ENCODE results near the gene MROH8.

DNA sequence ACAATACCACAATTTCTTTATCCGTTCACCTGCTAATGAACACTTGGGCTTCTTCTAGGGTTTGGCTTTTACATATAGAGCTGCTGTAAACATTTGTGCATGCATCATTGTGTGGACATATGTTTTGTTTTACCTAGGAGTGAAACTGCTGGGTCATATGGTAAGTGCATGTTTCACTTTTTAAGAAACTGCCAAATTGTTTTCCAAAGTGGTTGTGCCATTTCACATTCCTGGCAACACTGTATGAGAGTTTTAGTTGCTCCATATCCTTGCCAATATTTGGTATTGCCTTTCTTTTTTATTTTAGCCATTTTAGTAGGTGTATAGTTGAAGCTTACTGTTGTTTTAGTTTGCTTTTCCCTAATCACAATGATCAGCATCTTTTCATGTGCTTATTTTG lies 14.3 kb downstream of the MROH8 start:
- TF ChIP-seq, protein P1, sequence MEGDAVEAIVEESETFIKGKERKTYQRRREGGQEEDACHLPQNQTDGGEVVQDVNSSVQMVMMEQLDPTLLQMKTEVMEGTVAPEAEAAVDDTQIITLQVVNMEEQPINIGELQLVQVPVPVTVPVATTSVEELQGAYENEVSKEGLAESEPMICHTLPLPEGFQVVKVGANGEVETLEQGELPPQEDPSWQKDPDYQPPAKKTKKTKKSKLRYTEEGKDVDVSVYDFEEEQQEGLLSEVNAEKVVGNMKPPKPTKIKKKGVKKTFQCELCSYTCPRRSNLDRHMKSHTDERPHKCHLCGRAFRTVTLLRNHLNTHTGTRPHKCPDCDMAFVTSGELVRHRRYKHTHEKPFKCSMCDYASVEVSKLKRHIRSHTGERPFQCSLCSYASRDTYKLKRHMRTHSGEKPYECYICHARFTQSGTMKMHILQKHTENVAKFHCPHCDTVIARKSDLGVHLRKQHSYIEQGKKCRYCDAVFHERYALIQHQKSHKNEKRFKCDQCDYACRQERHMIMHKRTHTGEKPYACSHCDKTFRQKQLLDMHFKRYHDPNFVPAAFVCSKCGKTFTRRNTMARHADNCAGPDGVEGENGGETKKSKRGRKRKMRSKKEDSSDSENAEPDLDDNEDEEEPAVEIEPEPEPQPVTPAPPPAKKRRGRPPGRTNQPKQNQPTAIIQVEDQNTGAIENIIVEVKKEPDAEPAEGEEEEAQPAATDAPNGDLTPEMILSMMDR (IDR thresholded peaks at IDR 0.05): no peak
- no peak for TF ChIP-seq POLR2A (IDR thresholded peaks at IDR 0.05)
